SJCRH30 (cell line): Measurements from ENCODE around the gene SPRR2B. TPM values are rescaled to one million over a fixed set of nuclear protein-coding genes. Genes with fewer than 3 reads are reported as not detected.
"Not testable (repeated sequence)": the region's sequence is repeated elsewhere in the genome, so short reads cannot be mapped to it uniquely, and the experiment has no call there.

Experiments used
- DNase-seq, 2 experiments: peaks; one replicate each; pipeline ENCODE4 v3.0.0-alpha.2; 2015 to 2020
- H3K27ac ChIP-seq: fragments of 250-450 bp; sonication (Bioruptor Pico); 2 replicates; pipeline ENCODE4 v1.5.1; 2020; ENCODE audit warnings: mild to moderate bottlenecking, moderate library complexity
- H3K27me3 ChIP-seq: fragments of 250-450 bp; sonication (Bioruptor Pico); 2 replicates; pipeline ENCODE4 v1.5.1; 2020; ENCODE audit warnings: mild to moderate bottlenecking, moderate library complexity
- H3K36me3 ChIP-seq: fragments of 250-450 bp; sonication (Bioruptor Pico); 2 replicates; pipeline ENCODE4 v1.5.1; 2020; ENCODE audit warnings: mild to moderate bottlenecking, moderate library complexity
- H3K4me1 ChIP-seq: fragments of 250-450 bp; sonication (Bioruptor Pico); 2 replicates; pipeline ENCODE4 v1.5.1; 2020; ENCODE audit warnings: mild to moderate bottlenecking, moderate library complexity
- H3K4me3 ChIP-seq: fragments of 250-450 bp; sonication (Bioruptor Pico); 2 replicates; pipeline ENCODE4 v1.5.1; 2020; ENCODE audit warnings: mild to moderate bottlenecking, moderate library complexity
- H3K9me3 ChIP-seq: fragments of 250-450 bp; sonication (Bioruptor Pico); replicated peaks from 2 replicates; pipeline ENCODE4 v1.5.1; 2020; ENCODE audit warnings: mild to moderate bottlenecking, moderate library complexity
- total RNA-seq: library from RNA; depleted of rRNA; stranded (reverse); fragments of >200 nt; shearing (Covaris generic); gene quantifications from 2 replicates; pipeline ENCODE4 v1.2.3, GENCODE V29; 2014; rRNA removed

The SPRR2B gene
- total RNA-seq, 1 experiment from 2014 or later: not detected

- not testable (repeated sequence) for H3K9me3 ChIP-seq, H3K36me3 ChIP-seq, H3K27me3 ChIP-seq, H3K4me1 ChIP-seq, H3K4me3 ChIP-seq, DNase-seq, H3K27ac ChIP-seq
These were observed 49.1 kb downstream of the SPRR2B start for GRCh38 chr1:153022340-153022739.

- H3K9me3 ChIP-seq, H3K36me3 ChIP-seq, H3K4me3 ChIP-seq, DNase-seq, H3K27me3 ChIP-seq, H3K27ac ChIP-seq, H3K4me1 ChIP-seq: not testable (repeated sequence)
These were observed 49.6 kb downstream of the SPRR2B start for GRCh38 chr1:153021829-153022228.

Other genes with a start within 250 kb of the SPRR2B start
- not detected in 2 replicates for gene LCE1A, start 244.1 kb downstream of the SPRR2B start, total RNA-seq
- not detected in 2 replicates for gene LCE6A, start 228.8 kb downstream of the SPRR2B start, total RNA-seq
- gene LCE7A, start 211.6 kb downstream of the SPRR2B start, total RNA-seq: not detected in 2 replicates
- gene SMCP, start 193.3 kb downstream of the SPRR2B start, total RNA-seq: not detected in 2 replicates
- not detected in 2 replicates for gene IVL, start 163.1 kb downstream of the SPRR2B start, total RNA-seq
- not detected in 2 replicates for gene SPRR5, start 124.4 kb downstream of the SPRR2B start, total RNA-seq
- gene SPRR4, start 101.0 kb downstream of the SPRR2B start, total RNA-seq: not detected in 2 replicates
- not detected in 2 replicates for gene SPRR1A, start 87.5 kb downstream of the SPRR2B start, total RNA-seq
- not detected in 2 replicates for gene SPRR3, start 69.9 kb downstream of the SPRR2B start, total RNA-seq
- not detected in 2 replicates for gene SPRR1B, start 40.4 kb downstream of the SPRR2B start, total RNA-seq
- not detected in 2 replicates for gene SPRR2D, start 30.5 kb downstream of the SPRR2B start, total RNA-seq
- not detected in 2 replicates for gene SPRR2A, start 14.1 kb downstream of the SPRR2B start, total RNA-seq
- gene SPRR2E, start 22.9 kb upstream of the SPRR2B start, total RNA-seq: not detected in 2 replicates
- not detected in 2 replicates for gene SPRR2F, start 41.9 kb upstream of the SPRR2B start, total RNA-seq
- not detected in 2 replicates for gene SPRR2G, start 79.3 kb upstream of the SPRR2B start, total RNA-seq
- not detected in 2 replicates for gene LELP1, start 131.8 kb upstream of the SPRR2B start, total RNA-seq
- not detected in 2 replicates for gene PRR9, start 146.0 kb upstream of the SPRR2B start, total RNA-seq
- gene LORICRIN, start 188.1 kb upstream of the SPRR2B start, total RNA-seq: not detected in 2 replicates
- gene PGLYRP3, start 241.3 kb upstream of the SPRR2B start, total RNA-seq: not detected in 2 replicates